Stimulated activated CD4-positive, alpha-beta T cell treated with anti-CD3 and anti-CD28 coated beads, TNF-alpha, amount 100 ng/mL, for 4 hours (primary cell): Measurements from ENCODE around the gene DEPDC1B.
"Not testable (repeated sequence)": the region's sequence is repeated elsewhere in the genome, so short reads cannot be mapped to it uniquely, and the experiment has no call there.

Experiments used
- DNase-seq, 3 experiments: peaks; one replicate each; pipeline ENCODE4 v3.0.0-alpha.2; 2020; ENCODE audit warnings: low read depth in 3 of 3

DEPDC1B gene

GRCh38 chr5:60585618-60586017 is 114.3 kb downstream of the DEPDC1B start:
- DNase-seq = no peak

GRCh38 chr5:60584304-60584703 is 115.7 kb downstream of the DEPDC1B start:
- DNase-seq = no peak

GRCh38 chr5:60583616-60584015 is 116.3 kb downstream of the DEPDC1B start:
- no peak for DNase-seq

DNA sequence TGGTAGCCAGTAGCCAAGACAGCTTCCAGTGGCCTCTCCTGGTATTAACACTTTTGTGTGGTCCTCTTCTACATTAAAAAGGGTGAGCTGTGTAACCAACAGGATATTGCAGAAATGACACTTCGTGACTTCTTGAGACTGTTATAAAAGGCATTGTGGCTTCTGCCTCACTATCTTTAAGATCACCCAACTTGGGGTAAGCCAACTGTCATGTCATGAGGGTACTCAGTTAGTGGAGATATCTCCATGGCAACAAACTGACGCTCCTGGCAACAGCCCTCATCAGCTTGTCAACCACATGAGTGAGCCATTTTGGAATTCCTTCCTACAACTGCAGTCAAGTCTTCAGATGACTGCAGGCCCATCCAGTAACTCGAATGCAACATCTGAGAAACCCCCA is 121.7 kb downstream of the DEPDC1B start:
- DNase-seq = no peak

DNA sequence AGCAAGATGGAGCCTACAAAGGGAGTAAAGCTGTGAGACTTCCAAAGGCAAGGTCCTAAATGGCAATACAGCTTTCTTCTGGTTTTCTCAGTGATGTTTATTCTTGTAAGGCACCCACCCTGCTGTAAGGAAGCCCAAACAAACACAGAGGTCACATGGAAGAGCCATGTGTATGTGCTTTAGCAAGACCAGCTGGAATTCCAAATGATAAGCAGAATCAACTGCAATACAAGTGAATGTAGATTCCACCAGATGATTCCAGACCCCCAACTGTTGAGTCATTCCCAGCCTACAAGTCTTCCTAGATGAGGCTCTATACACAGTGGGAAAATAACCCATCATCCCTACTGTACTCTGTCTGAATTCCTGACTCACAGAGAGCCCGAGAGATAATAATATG is 122.8 kb downstream of the DEPDC1B start:
- no peak for DNase-seq

GRCh38 chr5:60576425-60576824 is 123.5 kb downstream of the DEPDC1B start:
- no peak for DNase-seq

DNA sequence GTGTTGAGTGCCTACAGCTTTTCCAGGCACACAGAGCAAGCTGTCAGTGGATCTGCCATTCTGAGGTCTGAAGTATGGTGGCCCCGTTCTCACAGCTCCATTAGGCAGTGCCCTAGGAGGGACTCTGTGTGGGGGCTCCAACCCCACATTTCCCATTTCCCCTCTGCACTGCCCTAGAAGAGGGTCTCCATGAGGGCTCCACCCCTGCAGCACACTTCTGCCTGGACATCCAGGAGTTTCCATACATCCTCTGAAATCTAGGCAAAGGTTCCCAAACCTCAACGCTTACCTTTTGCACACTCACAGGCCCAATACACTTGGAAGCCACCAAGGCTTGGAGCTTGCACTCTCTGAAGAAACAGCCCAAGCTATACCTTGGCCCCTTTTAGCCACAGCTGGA is 131.3 kb downstream of the DEPDC1B start:
- DNase-seq = no peak

GRCh38 chr5:60563696-60564324 is 136.2 kb downstream of the DEPDC1B start:
- DNase-seq = no peak

DNA sequence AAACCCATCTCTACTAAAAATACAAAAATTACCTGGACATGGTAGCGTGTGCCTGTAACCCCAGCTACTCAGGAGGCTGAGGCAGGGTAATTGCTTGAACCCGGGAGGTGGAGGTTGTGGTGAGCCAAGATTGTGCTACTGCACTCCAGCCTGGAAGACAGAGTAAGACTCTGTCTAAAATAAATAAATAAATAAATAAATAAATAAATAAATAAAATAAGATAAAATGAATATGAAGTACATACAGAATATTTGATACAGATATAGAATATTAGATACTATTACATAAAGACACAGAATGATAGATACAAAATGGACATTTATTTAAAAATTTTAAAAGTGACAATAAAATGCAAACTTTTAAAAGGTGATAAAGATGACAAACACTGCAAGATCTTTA is 146.7 kb downstream of the DEPDC1B start:
- not testable (repeated sequence) for DNase-seq

DNA sequence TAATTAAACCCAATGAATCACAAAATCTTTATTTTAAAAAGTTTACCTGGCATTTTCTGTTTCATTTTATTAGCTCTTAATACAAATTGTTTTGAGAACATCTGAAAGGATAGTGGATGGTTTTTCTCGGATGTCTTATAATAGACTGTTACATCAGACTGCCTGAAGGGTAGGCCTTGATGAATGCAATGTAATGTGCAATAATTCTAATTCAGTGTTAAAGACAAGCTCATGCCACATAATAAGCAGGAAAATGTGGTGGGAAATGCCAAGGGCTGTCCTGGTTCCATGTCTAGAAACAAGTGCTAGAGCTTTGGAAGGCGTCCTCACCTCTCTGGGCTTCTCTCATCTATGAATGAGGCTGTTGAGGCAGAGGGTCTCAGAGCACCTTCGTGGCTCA is 148.1 kb downstream of the DEPDC1B start:
- DNase-seq = no peak

- no peak for DNase-seq
Measured at GRCh38 chr5:60551250-60551649, 148.7 kb downstream of the DEPDC1B start.

DNA sequence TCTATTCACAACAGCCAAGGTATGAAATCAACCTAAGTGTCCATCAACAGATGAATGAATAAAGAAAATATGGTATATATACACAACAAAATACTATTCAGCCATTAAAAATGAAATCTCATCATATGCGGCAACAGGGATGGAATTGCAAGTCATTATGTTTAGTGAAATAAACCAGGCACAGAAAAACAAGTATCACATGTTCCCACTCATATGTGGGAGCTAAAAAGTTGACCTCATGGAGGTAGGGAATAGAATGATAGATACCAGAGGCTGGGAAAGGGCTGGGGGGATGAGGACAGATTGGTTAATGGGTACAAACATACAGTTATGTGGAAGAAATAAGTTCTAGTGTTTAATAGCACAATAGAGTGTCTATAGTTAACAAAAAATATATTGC is 149.7 kb downstream of the DEPDC1B start:
- no peak for DNase-seq

GRCh38 chr5:60549841-60550240 is 150.1 kb downstream of the DEPDC1B start:
- DNase-seq = no peak
